NCI-H2029 treated with DMSO at 0.1 percent for 48 hours (cell line): ENCODE data around the gene SCMH1.

ENCODE experiments used
- DNase-seq: peaks from one replicate; lab custom pipeline; 2025; lab: John Stamatoyannopoulos, UW

SCMH1 gene

DNA sequence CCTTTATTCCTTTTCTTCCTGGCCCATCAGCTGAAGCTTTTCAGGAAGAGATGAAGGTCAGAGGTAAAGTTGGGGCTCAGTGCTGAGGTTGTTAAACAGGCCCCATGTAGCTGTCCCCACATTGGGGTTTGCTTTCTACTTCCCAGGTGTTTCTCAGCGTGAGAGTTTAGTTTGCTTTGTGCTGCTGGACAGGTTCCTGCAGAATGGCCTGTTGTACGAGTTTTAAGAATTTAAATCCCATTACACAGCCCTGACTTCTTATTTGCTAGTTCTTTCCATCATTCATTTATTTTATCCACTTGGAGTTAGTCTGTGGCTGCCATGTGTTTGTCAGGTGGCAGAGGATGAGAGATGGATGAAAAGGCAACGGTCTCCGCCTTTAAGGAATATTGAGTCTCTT, 243.4 kb downstream of the SCMH1 start:
- DNase-seq = no peak

GRCh38 chr1:40997096-40997495, 245.0 kb downstream of the SCMH1 start:
- DNase-seq = no peak

GRCh38 chr1:40989066-40989465, 253.0 kb downstream of the SCMH1 start:
- DNase-seq = no peak

DNA sequence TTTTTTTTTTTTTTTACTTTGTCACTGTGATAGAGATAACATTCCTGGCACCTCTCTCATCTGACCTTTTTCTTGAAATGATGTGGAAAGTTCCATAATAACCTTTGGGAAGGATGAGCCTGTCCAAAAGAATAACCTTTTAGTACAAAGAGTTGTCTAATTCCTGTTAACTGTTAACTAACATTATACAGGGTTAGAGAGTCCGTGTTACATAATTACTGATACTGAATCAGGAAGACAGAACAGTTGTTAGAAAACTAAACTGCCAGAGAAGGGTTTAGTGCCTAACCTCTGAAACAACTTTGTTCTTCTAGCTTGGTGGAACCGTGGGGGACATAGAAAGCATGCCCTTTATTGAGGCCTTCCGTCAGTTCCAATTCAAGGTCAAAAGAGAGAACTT, 253.8 kb downstream of the SCMH1 start:
- DNase-seq = no peak

GRCh38 chr1:40987439-40988276, 254.4 kb downstream of the SCMH1 start:
- no peak for DNase-seq

- DNase-seq = no peak
Observed at GRCh38 chr1:40986956-40987355, 255.2 kb downstream of the SCMH1 start.

- DNase-seq = no peak
Observed at GRCh38 chr1:40986328-40986783, 255.8 kb downstream of the SCMH1 start.

- DNase-seq = no peak
Observed at GRCh38 chr1:40985875-40986274, 256.2 kb downstream of the SCMH1 start.

DNA sequence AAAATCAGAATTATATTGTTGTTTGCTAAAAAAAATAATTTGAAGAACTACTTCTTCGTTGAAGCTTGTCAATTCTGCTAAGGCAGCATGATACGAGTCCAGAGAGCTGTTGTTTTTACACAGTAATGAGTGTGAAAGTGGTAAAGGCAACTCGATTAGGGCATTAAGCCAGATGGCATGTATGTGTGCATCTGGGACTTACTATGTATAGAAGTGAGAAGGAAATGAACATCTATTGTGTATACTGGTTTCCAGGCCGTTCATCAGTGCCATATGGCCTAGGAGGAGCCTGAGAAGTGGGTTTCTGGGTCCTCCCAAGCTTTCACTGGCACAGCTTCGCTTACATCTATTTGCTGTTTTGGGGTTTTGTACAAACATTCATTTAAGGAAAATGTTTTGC, 256.9 kb downstream of the SCMH1 start:
- DNase-seq = no peak

DNA sequence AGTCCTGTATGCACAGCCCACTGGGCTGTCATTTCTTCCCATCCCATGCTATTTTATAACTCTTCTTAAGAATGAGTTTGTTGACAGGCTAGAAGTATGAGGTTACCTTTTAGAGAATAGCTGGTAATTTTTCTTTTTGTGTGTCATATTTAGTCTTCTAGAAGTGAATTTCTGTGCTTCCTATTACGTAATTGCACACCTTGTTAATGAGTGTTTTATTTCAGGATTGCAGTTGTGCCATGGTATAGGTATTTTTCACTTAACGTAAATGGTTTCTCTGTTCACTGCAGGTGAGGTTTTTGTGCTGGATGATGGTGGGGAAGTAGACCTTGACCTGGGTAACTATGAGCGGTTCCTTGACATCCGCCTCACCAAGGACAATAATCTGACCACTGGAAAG, 257.6 kb downstream of the SCMH1 start:
- DNase-seq = no peak

GRCh38 chr1:40984066-40984465, 258.0 kb downstream of the SCMH1 start:
- DNase-seq = no peak

DNA sequence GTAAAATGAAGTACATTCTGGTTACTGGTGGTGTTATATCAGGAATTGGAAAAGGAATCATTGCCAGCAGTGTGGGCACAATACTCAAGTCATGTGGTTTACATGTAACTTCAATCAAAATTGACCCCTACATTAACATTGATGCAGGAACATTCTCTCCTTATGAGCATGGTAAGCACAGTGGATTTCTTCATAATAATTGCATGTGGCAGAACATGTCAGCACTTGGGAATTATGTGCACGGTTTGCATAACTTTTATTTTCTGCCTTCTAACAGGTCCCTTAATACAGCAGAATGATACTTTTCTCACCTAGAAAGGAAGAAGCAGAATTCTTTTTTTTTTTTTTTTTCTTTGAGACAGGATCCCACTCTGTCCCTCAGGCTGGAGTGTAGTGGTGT, 258.8 kb downstream of the SCMH1 start:
- no peak for DNase-seq

DNA sequence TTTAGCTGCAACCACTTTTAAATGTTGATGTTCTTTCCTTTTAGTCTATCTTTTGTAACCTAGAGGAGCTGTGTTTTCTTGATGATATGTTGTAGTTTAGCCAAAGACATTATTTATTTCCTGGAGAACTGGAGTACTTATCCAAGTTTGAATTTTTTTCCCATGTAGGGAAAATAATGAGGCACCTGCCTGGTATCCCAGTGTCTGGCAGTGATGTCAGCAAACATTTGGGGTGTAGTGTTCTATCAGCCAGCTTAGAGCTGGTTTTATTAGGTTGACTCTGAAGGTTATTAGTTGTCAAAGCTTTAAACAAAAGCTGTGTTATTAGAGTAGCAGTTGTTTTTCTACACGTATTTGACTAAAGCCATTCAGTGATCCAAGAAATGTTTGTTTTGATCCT, 259.4 kb downstream of the SCMH1 start:
- DNase-seq = no peak

- DNase-seq = no peak
Observed at GRCh38 chr1:40981691-40982448, 260.2 kb downstream of the SCMH1 start.

DNA sequence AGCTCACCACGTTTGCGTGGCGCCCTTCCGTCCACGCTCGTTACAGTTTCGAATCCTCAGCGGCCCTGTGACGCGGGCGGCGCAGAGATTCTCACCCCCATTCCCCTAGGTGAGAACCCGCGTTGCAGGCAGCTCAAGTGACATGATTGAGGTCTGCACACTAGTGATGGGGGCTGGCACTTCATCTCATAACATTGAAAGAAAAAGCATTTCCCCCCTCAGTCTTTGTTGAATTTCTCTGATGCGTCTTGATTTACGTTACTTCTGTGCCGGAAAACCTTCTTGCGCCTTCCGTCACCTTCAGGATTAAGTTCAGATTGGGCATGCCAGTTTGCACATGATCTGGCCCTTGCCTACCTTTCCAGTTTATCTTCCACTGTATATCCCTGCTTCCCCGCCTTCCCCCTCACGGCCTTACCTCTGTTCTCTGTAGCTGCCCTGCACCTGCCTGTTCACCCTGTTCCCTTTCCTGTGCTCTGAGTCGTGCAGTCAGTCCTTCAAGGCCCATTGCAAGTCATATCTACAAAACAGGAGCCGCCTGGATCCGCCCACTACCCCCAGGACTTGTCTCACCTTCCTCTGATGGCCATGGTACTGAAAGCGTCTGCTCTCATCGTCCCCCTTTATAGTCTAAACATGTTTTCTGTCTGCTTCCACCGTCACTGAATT, 261.5 kb downstream of the SCMH1 start:
- peak; percentile 98 for DNase-seq

- DNase-seq = no peak
Observed at GRCh38 chr1:40980068-40980452, 262.0 kb downstream of the SCMH1 start.

DNA sequence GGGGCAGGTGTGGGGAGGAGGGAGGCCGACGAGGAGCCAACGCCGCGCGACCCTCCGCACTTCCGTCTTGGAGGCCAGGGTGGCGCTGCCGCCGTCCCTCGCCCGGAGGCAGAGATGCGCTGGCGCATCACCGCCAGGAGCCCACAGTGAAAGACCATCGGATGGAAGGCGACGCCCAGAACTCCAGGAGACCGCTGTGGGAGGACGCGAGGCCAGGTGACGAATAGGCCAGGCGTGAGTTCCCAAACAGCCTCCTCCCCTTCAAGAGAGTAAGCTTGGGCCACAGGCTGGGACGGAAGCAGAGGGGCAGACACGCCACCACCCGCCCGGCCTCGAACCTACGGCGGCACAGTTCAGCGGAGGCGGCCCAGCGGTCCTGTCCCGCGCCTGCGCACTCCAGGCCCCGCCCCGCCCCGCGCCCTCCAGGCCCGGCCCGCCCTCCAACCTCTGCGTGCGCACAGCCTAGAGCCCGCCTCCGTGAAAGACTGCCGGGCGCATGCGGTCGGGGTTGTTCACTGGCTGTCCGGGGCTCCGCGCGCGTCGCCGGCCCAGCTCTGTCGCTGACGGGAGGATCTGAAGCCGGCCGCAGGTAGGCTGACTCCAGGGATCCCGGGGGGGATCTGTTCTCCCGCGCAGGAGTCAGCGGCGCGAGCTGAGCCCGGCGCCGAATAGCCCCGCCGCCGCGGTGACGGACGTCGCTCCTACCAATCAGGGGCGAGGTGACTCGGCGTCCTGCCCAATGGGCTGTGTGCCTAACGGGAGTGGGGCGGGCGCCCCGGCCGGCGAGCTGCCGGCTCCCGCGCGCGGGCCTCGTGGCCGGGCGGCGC, 262.7 kb downstream of the SCMH1 start, which contains the start of gene CTPS1:
CTPS1 (plus strand) TSS at position 456 of the 827 bp plus-strand sequence. CDS start 3,595 bp downstream, outside the sequence.
- DNase-seq = peak; percentile 100

- no peak for DNase-seq
Observed at GRCh38 chr1:40978886-40979240, 263.2 kb downstream of the SCMH1 start.

DNA sequence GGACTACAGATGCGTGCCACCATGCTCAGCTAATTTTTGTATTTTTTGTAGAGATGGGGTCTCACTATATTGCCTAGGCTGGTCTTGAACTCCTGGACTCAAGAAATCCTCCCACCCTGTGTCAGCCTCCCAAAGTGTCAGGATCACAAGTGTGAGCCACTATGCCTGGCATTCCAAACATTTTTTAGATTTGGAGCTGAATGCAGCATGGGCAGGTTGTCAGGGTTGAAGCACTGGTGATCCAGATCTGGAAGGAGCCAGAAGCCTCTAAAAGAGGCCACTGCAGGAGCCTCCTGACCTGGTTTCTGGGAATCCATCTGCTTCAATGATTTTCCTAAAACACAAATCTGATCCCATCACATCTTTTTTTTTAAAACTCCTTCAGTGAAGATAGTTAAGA, 264.4 kb downstream of the SCMH1 start:
- no peak for DNase-seq
